HepG2 (cell line): ENCODE results near the gene SPAG9. TPM values are rescaled to one million over a fixed set of nuclear protein-coding genes. Genes with fewer than 3 reads are reported as not detected.

Experiments
- FOXK1 ChIP-seq: sonication (generic); formaldehyde crosslinking; IDR thresholded peaks from 2 replicates; pipeline ENCODE4 v1.4.0; 2020; ENCODE audit warnings: low read depth, missing genetic modification reagents, borderline replicate concordance
- FOXM1 ChIP-seq: sonication (generic); formaldehyde crosslinking; IDR thresholded peaks from 2 replicates; pipeline ENCODE4 v1.5.0; 2020; ENCODE audit warnings: missing genetic modification reagents
- HBP1 ChIP-seq: IDR thresholded peaks from 2 replicates; pipeline ENCODE4 v1.6.1; 2016; ENCODE audit warnings: low read depth, control low read depth
- HINFP ChIP-seq: sonication (generic); formaldehyde crosslinking; IDR thresholded peaks from 2 replicates; pipeline ENCODE4 v1.4.0; 2020; ENCODE audit warnings: low read depth, mild to moderate bottlenecking, missing genetic modification reagents
- HOXA7 ChIP-seq: sonication (generic); formaldehyde crosslinking; IDR thresholded peaks from 2 replicates; pipeline ENCODE4 v1.8.1; 2022; ENCODE audit warnings: mild to moderate bottlenecking, missing genetic modification reagents, moderate library complexity
- HOXD1 ChIP-seq: sonication (generic); formaldehyde crosslinking; IDR thresholded peaks from 2 replicates; pipeline ENCODE4 v1.5.0; 2020; ENCODE audit warnings: missing genetic modification reagents
- IKZF5 ChIP-seq: IDR thresholded peaks from 2 replicates; pipeline ENCODE4 v1.6.1; 2018; ENCODE audit warnings: missing genetic modification reagents, mild to moderate bottlenecking, missing compliant biosample characterization
- KDM1A ChIP-seq: IDR thresholded peaks from 2 replicates; pipeline ENCODE4 v1.6.1; 2016; ENCODE audit warnings: missing compliant biosample characterization
- KDM5B ChIP-seq: sonication (generic); formaldehyde crosslinking; IDR thresholded peaks from 2 replicates; pipeline ENCODE4 v1.4.0; 2020; ENCODE audit warnings: missing genetic modification reagents, mild to moderate bottlenecking, borderline replicate concordance
- MIXL1 ChIP-seq: IDR thresholded peaks from 2 replicates; pipeline ENCODE4 v1.6.1; 2016
- NFYC ChIP-seq: IDR thresholded peaks from 2 replicates; pipeline ENCODE4 v1.6.1; 2016; ENCODE audit warnings: missing genetic modification reagents, missing compliant biosample characterization
- NR2F2 ChIP-seq: IDR thresholded peaks from 2 replicates; pipeline ENCODE4 v1.6.1; 2012; ENCODE audit warnings: low read depth, inconsistent platforms, borderline replicate concordance
- PAF1 ChIP-seq: IDR thresholded peaks from 2 replicates; pipeline ENCODE4 v1.6.1; 2016; ENCODE audit warnings: missing genetic modification reagents, missing compliant biosample characterization
- PRDM4 ChIP-seq: sonication (generic); formaldehyde crosslinking; IDR thresholded peaks from 2 replicates; pipeline ENCODE4 v1.9.0; 2021; ENCODE audit warnings: missing genetic modification reagents, borderline replicate concordance
- SNRNP70 ChIP-seq: fragments of 200-400 bp; formaldehyde crosslinking; IDR thresholded peaks from 2 replicates; pipeline ENCODE4 v1.6.1; 2017; ENCODE audit warnings: mild to moderate bottlenecking, low read depth, low read length, moderate library complexity
- ZNF883 ChIP-seq: sonication (generic); formaldehyde crosslinking; IDR thresholded peaks from 2 replicates; pipeline ENCODE4 v1.5.1; 2020; ENCODE audit warnings: mild to moderate bottlenecking, missing genetic modification reagents; ENCODE audit errors: not compliant biosample characterization
- polyA plus RNA-seq, 8 experiments: library from polyadenylated mRNA; depleted of rRNA in 3 of 8; stranded (reverse) in 7 of 8; unstranded in 1 of 8; fragments of >200 nt; fragmentation: Illumina TruSeq in 4 of 8; extraction: Trizol in 4 of 8; gene quantifications; 2 replicates each; pipeline versions ENCODE4 v1.2.1 to v1.2.3, GENCODE V29; 2011 to 2016; ENCODE audit warnings: low read depth in 4 of 8, missing spikeins in 1 of 8, mixed read lengths in 1 of 8; ENCODE audit not compliant: insufficient read depth in 1 of 8
- total RNA-seq, 5 experiments: library from RNA; depleted of rRNA; stranded (reverse); fragments of >200 nt; fragmentation: Illumina TruSeq; extraction: Trizol; gene quantifications; 2 replicates each; pipeline ENCODE4 v1.2.3, GENCODE V29; 2016; ENCODE audit warnings: low read depth in 1 of 5
- TF ChIP-seq, protein P1 (sequence below), 2 experiments: sonication (generic) in 1 of 2; formaldehyde crosslinking in 1 of 2; IDR thresholded peaks; 2 replicates each; pipeline versions ENCODE4 v1.5.1 to v1.6.1; 2011 to 2020; ENCODE audit warnings: borderline replicate concordance in 1 of 2, low read depth in 1 of 2, low read length in 1 of 2, mild to moderate bottlenecking in 1 of 2, missing genetic modification reagents in 1 of 2, moderate library complexity in 1 of 2

SPAG9 gene
- total and polyA plus RNA-seq, 2 of the 13 experiments (the other 11 are each of a cell fraction or from before 2014, with no cell fraction given): 43.2 to 78.6 TPM

DNA sequence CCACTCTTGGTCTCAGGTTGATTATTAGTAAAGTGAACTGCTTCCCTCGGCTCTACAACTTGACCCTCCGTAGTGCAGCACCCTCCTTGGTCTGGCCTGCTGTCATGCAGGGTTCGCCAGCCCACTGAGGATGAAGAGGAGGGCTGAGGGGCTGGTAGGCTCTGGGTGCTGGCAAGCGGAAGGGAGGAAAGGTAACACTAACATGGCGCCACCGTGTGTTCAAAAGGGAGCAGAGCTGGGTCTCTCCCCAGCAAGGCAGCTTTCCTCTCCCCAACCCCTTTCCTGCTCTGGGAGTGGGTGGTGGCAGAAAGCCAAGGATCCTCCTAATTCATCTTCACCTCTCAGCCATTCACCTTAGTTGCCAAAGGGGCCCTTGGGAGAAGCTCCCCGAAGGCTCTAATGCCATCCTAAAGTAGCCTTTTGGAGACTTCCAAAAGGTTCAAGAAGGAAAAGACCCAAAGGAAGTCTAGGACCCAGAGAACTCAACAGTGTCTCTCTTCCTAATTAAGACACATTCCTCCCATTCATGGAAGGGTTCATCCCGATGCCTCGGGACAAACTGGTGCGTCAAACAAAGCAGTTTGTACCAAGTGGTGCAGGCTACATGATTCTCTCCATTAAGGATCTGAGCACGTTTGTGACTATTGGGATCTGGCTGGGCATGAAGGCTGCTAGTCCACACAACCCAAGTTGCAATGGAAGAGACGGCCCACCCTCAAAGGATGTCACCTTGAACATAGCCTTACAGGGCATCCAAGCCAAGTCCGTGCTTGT lies 163.7 kb downstream of the SPAG9 start (continued):
- TF ChIP-seq MIXL1 (CRISPR knock-in tag) (no peak), PRDM4 (CRISPR knock-in tag) (no peak), HINFP (CRISPR knock-in tag) (peak; percentile 41; the same call in 1 of the 2 replicates), PAF1 (CRISPR knock-in tag) (no peak), SNRNP70 (no peak), KDM1A (no peak), ZNF883 (peak; percentile 67), FOXK1 (CRISPR knock-in tag) (no peak), KDM5B (CRISPR knock-in tag) (no peak), FOXM1 (CRISPR knock-in tag) (no peak), HOXD1 (CRISPR knock-in tag) (no peak), HBP1 (CRISPR knock-in tag) (no peak), IKZF5 (0 out of 2 replicates have a peak, but pooled peaks have one; percentile 45), NFYC (CRISPR knock-in tag) (no peak), HOXA7 (no peak), NR2F2 (no peak)
- TF ChIP-seq, protein P1, sequence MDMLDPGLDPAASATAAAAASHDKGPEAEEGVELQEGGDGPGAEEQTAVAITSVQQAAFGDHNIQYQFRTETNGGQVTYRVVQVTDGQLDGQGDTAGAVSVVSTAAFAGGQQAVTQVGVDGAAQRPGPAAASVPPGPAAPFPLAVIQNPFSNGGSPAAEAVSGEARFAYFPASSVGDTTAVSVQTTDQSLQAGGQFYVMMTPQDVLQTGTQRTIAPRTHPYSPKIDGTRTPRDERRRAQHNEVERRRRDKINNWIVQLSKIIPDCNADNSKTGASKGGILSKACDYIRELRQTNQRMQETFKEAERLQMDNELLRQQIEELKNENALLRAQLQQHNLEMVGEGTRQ (IDR thresholded peaks at IDR 0.05; ENCODE audit: low read depth, low read length): no peak
- TF ChIP-seq, protein P1 (CRISPR knock-in tag; IDR thresholded peaks at IDR 0.05; ENCODE audit: borderline replicate concordance): no peak
